OCI-LY7 (cell line): Measurements from ENCODE around the gene GLUL. TPM values are rescaled to one million over a fixed set of nuclear protein-coding genes. Genes with fewer than 3 reads are reported as not detected.

ENCODE experiments used
- BruUV-seq: library from RNA; stranded (reverse); fragments of 400-500 nt; replicated peaks from 2 replicates; lab custom pipeline; 2021; lab: Mats Ljungman, UMichigan
- CTCF ChIA-PET: fragments of 300-600 bp; sonication (Branson Sonifier 250); formaldehyde crosslinking; loops from one replicate; lab custom pipeline; 2022; ENCODE audit warnings: antibody characterized with exemption; ENCODE audit not compliant: unreplicated experiment; lab: Charles Lee
- POLR2A ChIA-PET: fragments of 300-600 bp; sonication (Branson Sonifier 250); formaldehyde crosslinking; loops from one replicate; lab custom pipeline; 2022; ENCODE audit warnings: antibody characterized with exemption; lab: Charles Lee
- DNase-seq: peaks from one replicate; pipeline ENCODE4 v3.0.0-alpha.2; 2015; ENCODE audit warnings: low spot score
- H2AFZ ChIP-seq: fragments of 200-600 bp; sonication (generic), shearing (Covaris generic); 2 replicates; pipeline ENCODE4 v1.6.1; 2014; ENCODE audit warnings: mild to moderate bottlenecking, antibody characterized with exemption, low read length, moderate library complexity
- H3K27ac ChIP-seq: fragments of 200-600 bp; sonication (generic); 2 replicates; pipeline ENCODE4 v1.5.1; 2014; ENCODE audit warnings: mixed run types, low read depth, mild to moderate bottlenecking, moderate library complexity, low read length, inconsistent platforms; ENCODE audit not compliant: poor library complexity, severe bottlenecking
- H3K36me3 ChIP-seq: fragments of 200-600 bp; sonication (generic); 2 replicates; pipeline ENCODE4 v1.6.1; 2014; ENCODE audit warnings: mild to moderate bottlenecking, antibody characterized with exemption, low read length, moderate library complexity, mixed read lengths; ENCODE audit not compliant: insufficient read depth
- H3K4me1 ChIP-seq: fragments of 200-600 bp; sonication (generic); 2 replicates; pipeline ENCODE4 v1.5.1; 2014; ENCODE audit warnings: mild to moderate bottlenecking, low read length; ENCODE audit not compliant: insufficient read depth, poor library complexity, severe bottlenecking
- H3K4me2 ChIP-seq: fragments of 200-600 bp; sonication (generic); 2 replicates; pipeline ENCODE4 v1.6.1; 2014; ENCODE audit warnings: mild to moderate bottlenecking, low read length
- H3K4me3 ChIP-seq: fragments of 200-600 bp; sonication (generic); 2 replicates; pipeline ENCODE4 v1.5.1; 2014; ENCODE audit warnings: mild to moderate bottlenecking, low read depth, low read length; ENCODE audit not compliant: poor library complexity, severe bottlenecking
- H3K79me2 ChIP-seq: fragments of 200-600 bp; sonication (generic); 2 replicates; pipeline ENCODE4 v1.6.1; 2016; ENCODE audit warnings: low read depth, mild to moderate bottlenecking, low read length, moderate library complexity, mixed read lengths; ENCODE audit not compliant: insufficient read depth
- H3K9me2 ChIP-seq: fragments of 200-600 bp; sonication (generic); 2 replicates; pipeline ENCODE4 v1.6.1; 2016; ENCODE audit warnings: mild to moderate bottlenecking, low read length, mixed read lengths; ENCODE audit not compliant: insufficient read depth
- H3K9me3 ChIP-seq: fragments of 200-600 bp; sonication (generic); 2 replicates; pipeline ENCODE4 v1.6.1; 2014; ENCODE audit warnings: mild to moderate bottlenecking, mixed run types, low read length, mixed read lengths
- H4K20me1 ChIP-seq: fragments of 200-600 bp; sonication (generic); 2 replicates; pipeline ENCODE4 v1.6.1; 2014; ENCODE audit warnings: mild to moderate bottlenecking, antibody characterized with exemption, low read length, moderate library complexity, mixed read lengths; ENCODE audit not compliant: insufficient read depth
- EZH2phosphoT487 ChIP-seq: fragments of 200-600 bp; sonication (generic); IDR thresholded peaks from 2 replicates; pipeline ENCODE4 v1.6.1; 2018; ENCODE audit warnings: low read depth, borderline replicate concordance, mild to moderate bottlenecking, mixed run types, antibody characterized with exemption, low read length, moderate library complexity, mixed read lengths
- intact Hi-C: fragments of 100-400 bp; cut with micrococcal nuclease; formaldehyde crosslinking; loops from one replicate; pipeline ENCODE4 v1.10.0; 2022; ENCODE audit not compliant: unreplicated experiment
- total RNA-seq, 2 experiments: library from RNA; depleted of rRNA in 1 of 2; stranded (reverse); fragments of >200 nt in 1 of 2; shearing (Covaris generic) in 1 of 2; gene quantifications; 2 replicates each; pipeline ENCODE4 v1.2.3, GENCODE V29; 2014 to 2022
- TF ChIP-seq, protein P1 (sequence below): fragments of 200-600 bp; sonication (generic); conservative IDR thresholded peaks from 2 replicates; pipeline ENCODE4 v1.5.1; 2014; ENCODE audit warnings: mild to moderate bottlenecking, antibody characterized with exemption, low read length, moderate library complexity, mixed read lengths

Gene GLUL
- total RNA-seq, 2 experiments from 2014 or later = not detected

DNA sequence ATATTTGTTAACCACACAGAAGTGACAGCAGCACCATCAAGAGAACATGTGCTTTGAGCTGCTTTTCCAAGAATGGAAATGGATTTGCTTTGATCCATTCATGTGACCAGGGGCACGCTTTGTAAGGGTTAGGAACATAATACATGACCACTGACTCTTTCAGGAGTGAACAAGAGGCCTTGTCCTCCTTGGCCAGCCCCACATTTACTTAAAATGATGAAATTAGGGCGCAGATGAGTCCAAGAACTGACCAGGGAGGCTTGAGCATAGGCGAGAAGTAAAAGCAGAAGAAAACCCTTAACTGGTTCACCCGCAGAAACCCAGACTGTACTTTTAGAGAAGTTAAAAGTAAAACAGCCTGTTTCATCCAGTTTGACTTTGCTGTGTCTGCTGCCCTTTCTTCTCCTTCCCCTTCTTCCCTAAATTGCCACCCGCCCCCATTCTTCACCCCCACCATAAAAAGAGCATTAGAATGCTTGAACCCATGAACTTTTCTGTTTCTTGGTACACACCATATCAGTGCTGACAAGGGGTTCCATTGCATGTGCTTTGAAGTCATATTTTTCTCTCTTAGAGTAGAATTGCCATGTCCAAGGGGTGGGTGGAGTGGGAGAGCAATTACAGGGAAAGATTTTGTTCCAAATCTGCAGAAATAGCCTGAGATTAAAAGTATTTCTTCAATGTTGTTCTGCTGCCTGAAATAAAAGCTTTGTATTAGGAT is 2.6 kb upstream of the GLUL start:
- no peaks in the 10 kb centered on the region for H4K20me1 ChIP-seq
- H3K27ac ChIP-seq = no peak overlapping the region
- H2AFZ ChIP-seq = no peak overlapping the region
- H3K9me2 ChIP-seq = no peaks in the 10 kb centered on the region
- intact Hi-C loops = no loop called here
- TF ChIP-seq, protein P1, sequence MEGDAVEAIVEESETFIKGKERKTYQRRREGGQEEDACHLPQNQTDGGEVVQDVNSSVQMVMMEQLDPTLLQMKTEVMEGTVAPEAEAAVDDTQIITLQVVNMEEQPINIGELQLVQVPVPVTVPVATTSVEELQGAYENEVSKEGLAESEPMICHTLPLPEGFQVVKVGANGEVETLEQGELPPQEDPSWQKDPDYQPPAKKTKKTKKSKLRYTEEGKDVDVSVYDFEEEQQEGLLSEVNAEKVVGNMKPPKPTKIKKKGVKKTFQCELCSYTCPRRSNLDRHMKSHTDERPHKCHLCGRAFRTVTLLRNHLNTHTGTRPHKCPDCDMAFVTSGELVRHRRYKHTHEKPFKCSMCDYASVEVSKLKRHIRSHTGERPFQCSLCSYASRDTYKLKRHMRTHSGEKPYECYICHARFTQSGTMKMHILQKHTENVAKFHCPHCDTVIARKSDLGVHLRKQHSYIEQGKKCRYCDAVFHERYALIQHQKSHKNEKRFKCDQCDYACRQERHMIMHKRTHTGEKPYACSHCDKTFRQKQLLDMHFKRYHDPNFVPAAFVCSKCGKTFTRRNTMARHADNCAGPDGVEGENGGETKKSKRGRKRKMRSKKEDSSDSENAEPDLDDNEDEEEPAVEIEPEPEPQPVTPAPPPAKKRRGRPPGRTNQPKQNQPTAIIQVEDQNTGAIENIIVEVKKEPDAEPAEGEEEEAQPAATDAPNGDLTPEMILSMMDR = no peak
- TF ChIP-seq EZH2phosphoT487 = no peak
- H3K9me3 ChIP-seq = no peaks in the 10 kb centered on the region
- H3K4me3 ChIP-seq = no peak overlapping the region
- ChIA-PET CTCF (no interaction called here), POLR2A (interaction anchor here (0.5 to 0.7 kb wide), 2 partner anchors 54 to 93 kb away, joined by 3 read pairs; no protein-coding TSS in a partner anchor)
- H3K36me3 ChIP-seq = no peaks in the 10 kb centered on the region
- H3K4me1 ChIP-seq = no peaks in the 10 kb centered on the region
- no peak for DNase-seq
- H3K4me2 ChIP-seq = no peak overlapping the region
- H3K79me2 ChIP-seq = no peaks in the 10 kb centered on the region
- BruUV-seq = no TSS peak

DNA sequence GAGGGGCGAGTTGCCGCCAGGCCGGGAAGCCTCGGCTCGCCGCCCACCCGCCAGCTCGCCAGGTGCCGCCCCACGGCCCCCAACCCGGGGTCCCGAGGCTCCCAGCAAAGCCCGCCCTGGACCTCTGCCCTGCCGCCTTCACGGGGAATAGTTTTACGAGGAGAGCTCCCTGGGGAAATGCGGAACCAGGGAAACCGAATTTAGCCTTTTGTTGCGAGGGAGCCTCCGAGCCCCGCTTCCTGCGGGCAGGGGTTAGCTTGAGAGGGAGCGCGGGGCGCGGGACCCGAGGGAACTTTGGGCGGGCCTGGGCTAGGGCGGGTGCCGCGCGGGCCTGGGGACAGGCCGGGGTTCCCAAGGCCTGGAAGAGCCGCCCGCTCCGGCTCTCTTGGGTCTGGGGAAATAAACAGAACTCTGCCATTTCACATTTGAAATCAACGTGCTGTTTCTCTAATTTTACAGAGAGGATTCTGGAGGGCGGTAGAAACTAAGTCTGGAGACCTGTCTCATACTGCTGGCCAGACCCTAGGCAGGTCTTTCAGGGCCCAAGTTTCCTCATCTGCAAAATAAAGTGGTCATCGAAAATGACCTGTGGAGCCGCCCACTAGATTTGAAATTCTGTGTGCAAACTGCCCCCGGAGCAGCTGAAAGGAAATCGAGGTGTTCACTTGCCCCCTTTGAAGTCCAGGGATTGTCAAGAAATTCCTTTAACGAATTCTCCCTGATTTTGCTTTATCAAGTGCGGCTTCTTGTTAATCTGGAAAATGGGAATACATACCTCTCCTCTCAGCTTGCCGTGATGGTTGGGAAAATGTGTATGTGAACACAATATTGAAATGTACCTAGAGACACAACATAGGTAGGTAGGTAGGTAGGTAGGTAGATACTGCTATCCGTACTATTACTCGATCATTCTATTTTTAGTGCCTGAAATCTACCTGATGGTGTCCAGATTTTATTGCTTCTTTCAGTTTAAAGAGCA is 749 bp upstream of the GLUL start:
- Histone ChIP-seq H3K9me2 (no peaks in the 10 kb centered on the region), H3K79me2 (no peaks in the 10 kb centered on the region), H3K27ac (no peak overlapping the region), H4K20me1 (no peaks in the 10 kb centered on the region), H3K4me2 (no peak overlapping the region), H3K36me3 (no peaks in the 10 kb centered on the region), H2AFZ (no peak overlapping the region), H3K4me3 (no peak overlapping the region), H3K9me3 (no peaks in the 10 kb centered on the region), H3K4me1 (no peaks in the 10 kb centered on the region)
- no TSS peak for BruUV-seq
- TF ChIP-seq EZH2phosphoT487 = no peak
- TF ChIP-seq, protein P1 = no peak
- intact Hi-C loops = no loop called here
- DNase-seq = no peak
- POLR2A ChIA-PET = no interaction called here
- CTCF ChIA-PET = no interaction called here
